ENCODE measurements around the gene TTLL8.

GRCh38 chr22:50084080-50084477, 26.0 kb upstream of the TTLL8 start:
- TF ChIP-seq RAD21 (IDR thresholded peaks at IDR 0.05; ENCODE audit: low read depth) (no peak), EP300 (IDR thresholded peaks at IDR 0.05; ENCODE audit: borderline replicate concordance) (no peak)
